D721Med (cell line): ENCODE results near the gene ENG.

Experiments used
- DNase-seq: peaks from one replicate; pipeline ENCODE4 v3.0.0; 2011; ENCODE audit warnings: low spot score; ENCODE audit not compliant: insufficient read length
- FAIRE-seq: peaks from 2 replicates; lab custom pipeline; 2011; peaks lifted over from hg19 to GRCh38; lab: Jason Lieb, UNC
- TF ChIP-seq, protein P1 (sequence below): IDR thresholded peaks from 2 replicates; pipeline ENCODE4 v1.5.1; 2012; ENCODE audit warnings: mild to moderate bottlenecking, control low read depth; ENCODE audit not compliant: insufficient read depth; ENCODE audit errors: missing control alignments

ENG gene

DNA sequence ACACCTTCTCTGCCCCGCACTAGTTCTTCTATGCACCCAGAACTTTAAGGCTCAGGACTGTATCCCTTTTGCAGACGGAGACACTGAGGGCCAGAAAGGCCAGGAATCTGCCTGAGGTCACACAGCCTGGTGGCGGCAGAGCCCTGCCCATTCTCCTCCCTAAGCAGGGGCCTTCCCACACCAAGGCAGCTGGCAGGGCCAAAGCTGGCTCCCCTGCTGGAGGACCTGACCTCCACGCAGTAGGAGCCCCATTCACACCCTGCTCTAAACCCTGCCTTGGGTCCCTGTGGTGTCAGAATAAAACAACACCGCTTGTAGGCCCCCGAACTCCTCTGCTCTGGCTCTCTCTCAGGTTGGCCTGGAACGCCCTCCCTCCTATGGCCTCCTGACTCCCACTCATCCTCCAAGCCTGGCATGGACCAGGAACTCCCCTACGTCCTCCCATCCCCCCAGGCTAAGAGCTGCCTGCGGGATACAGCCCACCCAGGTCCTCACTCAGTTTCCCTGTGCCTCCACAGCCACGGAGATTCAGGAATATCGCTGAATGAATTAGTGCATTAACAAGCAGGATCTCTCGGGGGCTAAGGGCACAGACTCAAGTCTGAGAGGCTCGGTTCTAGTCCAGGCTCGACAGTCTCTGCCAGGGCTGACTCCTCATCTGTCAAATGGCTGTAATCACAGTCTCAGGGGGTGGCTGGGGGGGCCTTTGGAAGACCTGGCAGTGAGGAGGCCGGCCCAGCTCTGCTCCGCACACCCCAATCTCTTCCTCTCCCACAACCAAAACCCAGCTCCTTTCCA, 42.1 kb upstream of the ENG start:
- TF ChIP-seq, protein P1, sequence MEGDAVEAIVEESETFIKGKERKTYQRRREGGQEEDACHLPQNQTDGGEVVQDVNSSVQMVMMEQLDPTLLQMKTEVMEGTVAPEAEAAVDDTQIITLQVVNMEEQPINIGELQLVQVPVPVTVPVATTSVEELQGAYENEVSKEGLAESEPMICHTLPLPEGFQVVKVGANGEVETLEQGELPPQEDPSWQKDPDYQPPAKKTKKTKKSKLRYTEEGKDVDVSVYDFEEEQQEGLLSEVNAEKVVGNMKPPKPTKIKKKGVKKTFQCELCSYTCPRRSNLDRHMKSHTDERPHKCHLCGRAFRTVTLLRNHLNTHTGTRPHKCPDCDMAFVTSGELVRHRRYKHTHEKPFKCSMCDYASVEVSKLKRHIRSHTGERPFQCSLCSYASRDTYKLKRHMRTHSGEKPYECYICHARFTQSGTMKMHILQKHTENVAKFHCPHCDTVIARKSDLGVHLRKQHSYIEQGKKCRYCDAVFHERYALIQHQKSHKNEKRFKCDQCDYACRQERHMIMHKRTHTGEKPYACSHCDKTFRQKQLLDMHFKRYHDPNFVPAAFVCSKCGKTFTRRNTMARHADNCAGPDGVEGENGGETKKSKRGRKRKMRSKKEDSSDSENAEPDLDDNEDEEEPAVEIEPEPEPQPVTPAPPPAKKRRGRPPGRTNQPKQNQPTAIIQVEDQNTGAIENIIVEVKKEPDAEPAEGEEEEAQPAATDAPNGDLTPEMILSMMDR = no peak
- FAIRE-seq = no peak
- no peak for DNase-seq

GRCh38 chr9:127895811-127896210, 41.4 kb upstream of the ENG start:
- TF ChIP-seq, protein P1 = no peak
- FAIRE-seq = no peak
- DNase-seq = no peak

DNA sequence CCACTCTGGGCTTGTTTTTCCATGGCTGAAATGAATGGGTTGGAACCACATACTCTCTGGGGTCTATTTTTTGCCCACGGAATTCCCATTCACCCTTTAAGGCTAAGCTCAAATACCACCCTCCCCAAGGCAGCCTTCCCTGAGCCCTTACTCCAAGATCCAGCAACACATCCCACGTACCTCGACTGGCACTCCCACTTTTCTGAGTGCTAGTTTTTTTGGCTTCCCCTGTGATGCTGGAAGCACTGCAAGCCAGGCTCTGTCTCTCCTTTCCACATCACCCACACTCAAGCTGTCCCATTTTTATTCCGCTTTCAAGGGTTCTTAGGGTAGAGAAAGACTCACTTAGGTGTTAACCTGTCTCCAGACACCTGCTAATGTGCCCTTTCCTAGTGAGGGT, 38.9 kb upstream of the ENG start:
- DNase-seq = no peak
- TF ChIP-seq, protein P1 = no peak
- FAIRE-seq = no peak

GRCh38 chr9:127892831-127893230, 38.4 kb upstream of the ENG start:
- DNase-seq (no peak), FAIRE-seq (no peak)
- TF ChIP-seq, protein P1 = no peak

DNA sequence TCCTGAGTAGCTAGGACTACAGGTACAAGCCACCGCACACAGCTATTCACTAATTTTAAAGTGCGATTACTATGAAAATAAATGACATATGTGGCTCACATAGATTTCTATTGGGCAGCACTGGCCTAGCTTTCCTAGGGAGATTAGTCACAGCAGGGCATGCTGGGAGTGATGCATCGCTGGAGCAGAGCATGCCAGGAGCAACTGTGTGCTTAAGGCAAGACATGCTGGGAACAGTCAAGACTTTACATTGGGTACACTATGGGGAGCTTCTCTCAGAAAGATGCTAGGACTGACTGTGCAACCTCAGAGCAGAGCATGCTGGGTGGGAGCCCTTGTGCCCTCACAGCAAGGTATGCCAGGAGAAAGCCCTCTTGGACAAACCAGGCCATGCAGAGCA, 35.6 kb upstream of the ENG start:
- TF ChIP-seq, protein P1 = no peak
- no peak for FAIRE-seq
- no peak for DNase-seq

- no peak for FAIRE-seq
Measured at GRCh38 chr9:127887792-127888191, 33.3 kb upstream of the ENG start.

More at GRCh38 chr9:127887792-127888191, 33.3 kb upstream of the ENG start:
- TF ChIP-seq, protein P1 = no peak
- no peak for DNase-seq
